Epidermal melanocyte (primary cell): ENCODE data around the gene UBXN1.
"Not testable (repeated sequence)": the region's sequence is repeated elsewhere in the genome, so short reads cannot be mapped to it uniquely, and the experiment has no call there.

Source experiments
- DNase-seq: peaks from one replicate; pipeline ENCODE4 v3.0.0; 2011; ENCODE audit warnings: low spot score; ENCODE audit not compliant: insufficient read length

UBXN1 gene

DNA sequence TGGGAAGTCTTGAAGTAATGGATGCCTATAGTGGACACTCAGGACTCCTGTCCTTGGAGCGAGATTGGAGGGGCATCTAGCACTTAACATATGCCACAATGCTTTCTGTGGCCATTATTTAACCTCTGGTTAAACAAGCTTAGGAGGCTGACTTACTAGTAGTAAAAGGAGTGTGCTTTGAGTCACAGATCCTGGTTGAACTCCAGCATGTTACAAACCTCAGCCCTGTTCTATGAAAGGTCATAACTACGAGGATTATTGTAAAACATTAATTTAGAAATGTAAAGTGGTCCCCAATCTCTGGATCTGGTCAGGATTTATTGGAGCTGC lies 5.7 kb downstream of the UBXN1 start:
- DNase-seq: no peak

DNA sequence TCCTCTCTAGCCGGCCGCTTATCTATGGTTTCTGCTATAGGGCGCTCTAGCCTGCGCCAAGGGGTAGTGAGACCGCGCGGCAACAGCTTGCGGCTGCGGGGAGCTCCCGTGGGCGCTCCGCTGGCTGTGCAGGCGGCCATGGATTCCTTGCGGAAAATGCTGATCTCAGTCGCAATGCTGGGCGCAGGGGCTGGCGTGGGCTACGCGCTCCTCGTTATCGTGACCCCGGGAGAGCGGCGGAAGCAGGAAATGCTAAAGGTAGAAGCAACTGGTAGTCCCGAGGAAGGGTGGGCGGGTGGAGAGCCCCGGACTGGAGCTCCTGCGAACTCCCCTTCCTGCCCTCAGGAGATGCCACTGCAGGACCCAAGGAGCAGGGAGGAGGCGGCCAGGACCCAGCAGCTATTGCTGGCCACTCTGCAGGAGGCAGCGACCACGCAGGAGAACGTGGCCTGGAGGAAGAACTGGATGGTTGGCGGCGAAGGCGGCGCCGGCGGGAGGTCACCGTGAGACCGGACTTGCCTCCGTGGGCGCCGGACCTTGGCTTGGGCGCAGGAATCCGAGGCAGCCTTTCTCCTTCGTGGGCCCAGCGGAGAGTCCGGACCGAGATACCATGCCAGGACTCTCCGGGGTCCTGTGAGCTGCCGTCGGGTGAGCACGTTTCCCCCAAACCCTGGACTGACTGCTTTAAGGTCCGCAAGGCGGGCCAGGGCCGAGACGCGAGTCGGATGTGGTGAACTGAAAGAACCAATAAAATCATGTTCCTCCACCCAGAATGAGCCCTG lies 7.1 kb downstream of the UBXN1 start, which contains the start of the genes LBHD1 and UQCC3:
Gene LBHD1 (minus strand): TSS at position 660 of the 782 bp plus-strand sequence. CDS start 2,236 bp downstream, outside the sequence.
Gene UQCC3 (plus strand): TSS at position 66 of the 782 bp plus-strand sequence. CDS start 73 bp downstream, at position 139.
- DNase-seq: peak; percentile 77

DNA sequence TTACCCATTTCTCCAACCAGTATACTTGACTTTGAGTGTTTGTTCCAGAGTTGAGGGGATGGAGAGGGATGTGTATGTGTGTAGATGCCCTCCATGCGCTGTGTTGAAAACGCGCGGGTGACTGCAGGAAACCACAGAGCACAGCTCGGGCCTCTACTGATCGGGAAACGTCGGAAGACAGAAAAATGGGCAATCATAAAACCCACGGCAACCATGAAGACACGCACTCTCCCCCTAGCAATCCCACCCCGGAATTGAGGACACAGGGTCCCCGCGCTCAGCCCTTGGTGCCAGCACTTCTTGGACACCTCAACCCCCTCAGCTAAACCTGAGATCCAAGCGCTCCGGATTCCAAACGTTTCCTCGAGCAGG lies 7.7 kb downstream of the UBXN1 start:
- DNase-seq: no peak

DNA sequence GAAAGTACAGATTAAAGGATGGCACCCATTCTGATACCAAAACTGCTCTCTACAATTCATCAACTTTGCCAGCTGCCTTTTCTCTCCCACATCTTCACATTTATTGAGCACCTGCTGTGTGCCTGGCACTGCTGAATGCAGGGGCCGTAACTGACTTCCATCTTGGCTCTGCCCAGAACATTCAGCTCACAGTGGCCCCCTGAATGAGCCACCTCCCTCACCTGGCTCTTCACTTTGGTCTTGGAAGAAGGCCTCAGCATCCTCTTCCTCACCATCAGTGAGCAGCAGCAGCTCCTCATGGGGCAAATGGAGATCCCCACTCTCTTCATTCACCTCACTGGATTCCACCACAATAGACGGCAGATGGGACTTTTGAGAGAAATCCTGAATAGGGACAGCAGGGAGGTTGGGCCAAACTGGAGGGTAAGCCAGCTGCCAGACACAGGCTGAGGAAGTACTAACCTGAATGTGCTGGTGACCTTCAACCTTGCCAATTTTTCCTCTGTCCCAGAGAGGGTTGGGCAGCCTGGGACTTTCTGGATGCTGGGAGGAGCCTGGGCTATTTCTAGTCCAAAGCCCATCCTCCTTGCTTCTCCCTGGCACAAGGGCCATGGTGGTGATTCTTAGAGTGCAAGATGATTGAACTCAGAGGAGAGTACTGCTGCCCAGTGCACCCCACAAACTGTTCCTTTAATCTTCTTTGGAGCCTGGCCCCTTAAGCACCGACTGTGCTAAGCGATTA lies 9.3 kb downstream of the UBXN1 start:
- no peak for DNase-seq

DNA sequence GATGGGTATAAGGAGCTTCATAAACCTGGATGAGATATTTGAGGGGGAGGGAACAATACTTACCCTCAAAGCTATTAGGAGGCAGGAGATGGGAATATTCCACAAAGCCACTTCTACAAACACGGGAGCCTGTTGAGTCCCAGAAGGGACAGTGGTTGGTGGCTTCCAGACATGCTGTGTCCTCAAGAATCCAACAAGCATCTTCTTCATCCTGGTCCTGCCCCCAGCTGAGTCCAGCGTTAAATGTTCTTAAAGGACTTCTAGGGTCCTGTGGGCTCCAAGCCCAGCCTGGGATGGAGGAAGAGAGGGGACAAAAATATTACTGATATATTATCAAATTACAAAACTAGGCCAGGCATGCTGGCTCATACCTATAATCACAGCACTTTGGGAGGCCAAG lies 11.4 kb downstream of the UBXN1 start:
- no peak for DNase-seq

DNA sequence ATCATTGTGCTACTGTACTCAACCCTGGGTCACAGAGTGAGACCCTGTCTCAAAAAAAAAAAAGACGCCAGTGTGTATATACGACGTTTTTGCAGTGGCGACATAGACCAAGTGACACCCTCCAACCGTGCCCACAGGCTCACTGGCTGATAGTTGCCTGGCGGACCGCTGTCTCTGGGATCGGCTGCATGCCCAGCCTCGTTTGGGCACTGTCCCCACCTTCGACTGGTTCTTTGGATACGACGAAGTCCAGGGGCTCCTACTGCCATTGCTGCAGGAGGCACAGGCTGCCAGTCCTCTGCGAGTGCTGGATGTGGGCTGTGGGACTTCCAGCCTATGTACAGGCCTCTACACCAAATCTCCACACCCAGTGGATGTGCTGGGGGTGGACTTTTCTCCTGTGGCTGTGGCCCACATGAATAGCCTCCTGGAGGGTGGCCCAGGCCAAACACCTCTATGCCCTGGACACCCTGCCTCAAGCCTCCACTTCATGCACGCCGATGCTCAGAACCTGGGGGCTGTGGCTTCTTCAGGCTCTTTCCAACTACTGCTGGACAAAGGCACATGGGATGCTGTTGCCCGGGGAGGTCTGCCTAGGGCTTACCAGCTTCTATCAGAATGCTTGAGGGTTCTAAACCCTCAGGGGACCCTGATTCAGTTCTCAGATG lies 12.5 kb downstream of the UBXN1 start:
- DNase-seq: no peak

DNA sequence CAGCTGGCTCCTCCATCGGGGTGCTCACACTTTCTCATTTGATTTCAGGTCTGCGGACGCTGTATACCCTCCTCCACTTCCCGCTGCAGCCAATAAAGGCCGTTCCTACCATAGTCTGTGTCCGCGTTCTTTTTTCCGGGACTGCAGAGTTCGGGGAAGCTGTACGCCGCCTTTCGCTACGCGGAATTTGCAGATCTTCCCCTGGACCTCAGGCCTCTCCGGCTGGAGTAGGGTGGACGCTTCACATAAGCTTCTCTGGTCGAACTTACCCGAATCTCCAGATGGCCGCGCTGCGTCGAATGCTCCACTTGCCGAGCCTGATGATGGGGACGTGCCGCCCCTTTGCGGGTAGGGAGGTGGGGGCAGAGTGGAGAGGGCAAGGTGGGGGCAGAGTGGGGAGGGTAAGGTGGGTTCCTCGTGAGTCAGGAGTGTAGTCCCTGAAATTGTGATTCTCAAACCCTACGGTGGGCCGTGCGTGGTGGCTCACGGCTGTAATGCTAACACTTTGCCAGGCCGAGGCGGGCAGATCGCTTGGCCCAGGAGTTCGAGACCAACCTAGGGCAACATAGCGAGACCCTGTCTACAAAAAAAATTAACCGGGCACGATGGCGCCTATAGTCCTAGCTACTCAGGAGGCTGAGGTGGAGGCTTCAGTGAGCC lies 13.1 kb downstream of the UBXN1 start:
- DNase-seq: no peak

DNA sequence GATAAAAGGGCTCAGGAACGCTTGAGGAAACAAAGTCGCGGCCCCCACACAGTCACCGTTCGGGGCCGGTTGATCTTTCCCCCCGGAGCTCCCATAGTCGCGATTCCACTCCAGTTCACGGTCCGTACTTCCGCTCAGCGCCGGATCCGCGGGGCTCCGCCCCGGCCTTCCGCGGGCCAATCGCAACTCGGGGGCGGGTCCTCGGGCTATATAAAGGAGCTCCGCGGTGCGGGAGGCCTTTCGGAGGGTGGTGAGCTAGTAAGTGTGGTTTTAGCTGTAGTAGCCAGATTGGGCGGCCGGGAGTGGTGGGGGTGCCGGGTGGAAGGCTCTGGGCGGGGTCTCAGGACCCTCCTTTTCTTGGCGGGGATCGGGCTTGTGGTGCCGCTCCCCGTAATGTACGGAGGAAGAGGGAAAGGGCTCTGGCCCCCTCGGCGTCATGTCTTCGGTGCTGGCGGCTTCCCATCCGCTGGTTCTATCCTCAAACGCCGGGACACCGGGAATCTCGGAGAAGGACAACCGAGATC lies 13.7 kb downstream of the UBXN1 start, which contains the start of the genes C11orf98 and CSKMT:
Gene C11orf98 (minus strand): TSS at position 136 of the 524 bp plus-strand sequence. CDS start 41 bp downstream, at position 95.
Gene CSKMT (plus strand): TSS at position 238 of the 524 bp plus-strand sequence. CDS start 568 bp downstream, outside the sequence.
- DNase-seq: peak; percentile 96

DNA sequence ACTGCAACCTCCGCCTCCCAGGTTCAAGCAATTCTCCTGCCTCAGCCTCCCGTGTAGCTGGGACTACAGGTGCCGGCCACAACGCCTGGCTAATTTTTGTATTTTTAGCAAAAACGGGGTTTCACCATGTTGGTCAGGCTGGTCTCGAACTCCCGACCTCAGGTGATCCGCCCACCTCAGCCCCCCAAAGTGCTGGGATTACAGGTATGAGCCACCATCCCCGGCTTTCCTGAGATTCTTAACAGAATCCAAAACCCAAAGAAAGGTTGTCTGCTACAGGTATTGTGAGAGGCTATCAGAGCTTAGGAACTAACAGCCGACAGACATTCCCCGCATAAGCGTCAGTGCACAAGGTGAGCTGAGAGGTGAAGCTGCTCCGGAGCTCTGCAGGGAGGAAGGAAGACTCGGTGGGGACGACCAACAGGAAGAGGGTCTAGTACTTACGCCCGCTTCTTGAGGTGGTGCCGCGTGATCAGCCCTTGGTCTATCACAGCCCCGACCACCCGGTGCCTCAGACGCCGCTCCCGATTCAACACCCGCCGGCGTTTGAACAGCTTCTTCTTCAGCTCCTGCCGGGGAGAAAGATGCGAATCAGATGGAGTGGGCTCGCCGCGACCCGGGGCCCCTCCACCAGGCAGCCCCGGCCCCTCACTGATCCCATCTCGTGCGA lies 14.3 kb downstream of the UBXN1 start:
- no peak for DNase-seq

DNA sequence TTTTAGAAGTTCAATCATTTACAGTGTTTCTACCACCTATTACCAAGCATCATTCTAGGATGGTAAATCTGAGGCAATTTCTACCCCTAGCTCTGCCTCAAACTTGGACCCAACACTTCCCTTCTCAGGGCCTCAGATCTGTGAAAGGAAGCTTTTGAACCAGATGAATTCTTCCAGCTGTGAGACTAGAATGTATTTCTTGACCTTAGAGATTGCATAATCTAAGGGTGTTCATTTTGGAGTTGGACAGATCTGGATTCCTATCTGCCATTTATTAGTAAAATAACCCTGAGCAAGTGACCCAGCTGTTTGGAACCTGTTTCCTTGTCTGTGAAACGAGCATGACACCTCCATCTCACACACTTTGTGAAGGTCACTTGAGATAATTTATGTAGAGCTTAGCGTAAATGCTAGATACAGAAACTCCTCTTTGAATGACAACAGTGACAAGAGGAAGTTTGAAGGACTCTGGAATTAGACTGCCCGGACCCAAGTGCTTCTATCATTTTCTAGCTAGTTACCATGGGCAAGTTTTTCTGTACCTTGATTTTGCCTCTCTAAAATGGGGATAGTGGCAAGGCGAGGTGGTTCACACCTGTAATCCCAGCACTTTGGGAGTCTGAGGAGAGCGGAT lies 22.0 kb downstream of the UBXN1 start:
- no peak for DNase-seq

DNA sequence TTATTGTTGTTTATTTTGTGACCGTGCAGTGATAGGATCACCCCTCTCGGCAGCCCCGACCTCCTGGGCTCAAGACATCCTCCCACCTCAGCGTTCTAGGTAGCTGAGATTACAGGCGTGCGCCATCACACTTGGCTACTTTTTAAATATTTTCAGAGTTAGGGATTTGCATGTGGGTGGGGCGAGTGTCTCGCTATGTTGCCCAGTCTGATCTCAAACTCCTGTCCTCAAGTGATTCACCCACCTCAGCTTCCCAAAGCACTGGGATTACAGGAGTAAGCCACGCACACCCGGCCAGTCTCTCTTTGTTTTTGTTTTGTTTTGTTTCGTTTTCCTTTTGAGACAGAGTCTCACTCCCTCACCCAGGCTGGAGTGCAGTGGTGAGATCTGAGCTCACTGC lies 24.6 kb downstream of the UBXN1 start:
- no peak for DNase-seq

DNA sequence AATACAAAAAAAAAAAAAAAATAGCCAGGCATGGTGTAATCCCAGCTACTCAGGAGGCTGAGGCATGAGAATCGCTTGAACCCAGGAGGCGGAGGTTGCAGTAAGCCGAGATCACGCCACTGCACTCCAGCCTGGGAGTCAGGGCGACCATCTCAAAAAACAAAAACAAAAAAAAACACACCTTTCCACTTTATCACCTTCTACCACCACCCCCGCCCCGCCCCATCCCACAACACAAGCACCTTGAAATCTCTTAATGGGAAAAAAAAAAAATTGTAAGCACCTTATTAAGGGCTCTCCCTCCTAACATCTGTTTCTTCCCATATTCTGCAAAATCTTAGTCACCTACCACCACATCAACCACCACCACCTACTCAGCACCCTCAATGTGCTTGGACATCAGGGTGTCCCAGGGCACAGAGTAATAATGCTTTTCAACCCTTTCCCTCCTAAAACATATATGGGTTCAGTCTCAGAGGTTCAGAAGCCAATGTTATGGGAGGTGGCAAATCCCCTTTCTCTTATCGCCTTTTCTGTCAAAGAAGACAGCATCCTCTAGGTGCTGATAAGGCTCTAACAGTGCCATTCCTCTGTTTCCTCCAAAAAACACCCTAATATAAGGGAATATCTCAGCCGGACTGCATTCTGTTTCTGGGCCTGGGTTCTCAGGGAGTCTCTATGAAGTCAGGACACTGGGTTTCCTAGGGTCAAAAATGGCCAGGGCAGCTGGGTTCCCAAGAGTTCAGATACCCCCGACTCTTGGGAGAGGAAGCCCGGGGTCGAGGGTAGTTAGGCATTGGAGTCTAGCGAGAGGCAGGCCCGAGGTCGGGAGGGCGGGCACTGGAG lies 26.5 kb downstream of the UBXN1 start:
- no peak for DNase-seq

DNA sequence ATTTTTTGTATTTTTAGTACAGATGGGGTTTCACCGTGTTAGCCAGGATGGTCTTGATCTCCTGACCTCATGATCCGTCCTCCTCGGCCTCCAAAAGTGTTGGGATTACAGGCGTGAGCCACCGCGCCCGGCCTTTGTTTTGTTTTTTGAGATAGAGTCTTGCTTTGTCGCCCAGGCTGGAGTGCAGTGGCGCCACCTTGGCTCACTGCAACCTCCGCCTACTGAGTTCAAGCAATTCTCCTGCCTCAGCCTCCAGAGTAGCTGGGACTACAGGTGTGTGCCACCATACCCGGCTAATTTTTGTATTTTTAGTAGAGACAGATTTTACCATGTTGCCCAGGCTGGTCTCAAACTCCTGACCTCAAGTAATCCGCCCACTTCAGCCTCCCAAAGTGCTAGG lies 28.6 kb downstream of the UBXN1 start:
- DNase-seq: not testable (repeated sequence)

DNA sequence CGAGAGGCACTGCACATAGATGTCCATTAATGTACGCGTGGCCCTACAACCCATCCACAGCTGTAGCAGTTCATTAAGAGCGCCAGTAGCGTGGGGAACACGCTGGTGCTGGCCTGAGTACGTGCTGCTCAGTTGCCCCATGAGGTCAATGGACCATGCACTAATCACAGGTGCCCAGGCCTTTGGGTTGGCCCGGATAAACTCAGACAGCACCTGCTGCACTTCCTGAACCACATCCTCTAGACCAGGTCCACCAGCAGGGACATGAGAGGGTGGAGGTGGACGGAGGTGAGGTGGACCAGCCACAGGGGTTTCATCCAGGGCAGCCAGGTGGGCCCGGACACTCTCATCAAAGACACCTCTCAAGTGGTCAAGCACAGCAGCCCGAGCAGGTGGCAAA lies 29.4 kb downstream of the UBXN1 start:
- DNase-seq: no peak

DNA sequence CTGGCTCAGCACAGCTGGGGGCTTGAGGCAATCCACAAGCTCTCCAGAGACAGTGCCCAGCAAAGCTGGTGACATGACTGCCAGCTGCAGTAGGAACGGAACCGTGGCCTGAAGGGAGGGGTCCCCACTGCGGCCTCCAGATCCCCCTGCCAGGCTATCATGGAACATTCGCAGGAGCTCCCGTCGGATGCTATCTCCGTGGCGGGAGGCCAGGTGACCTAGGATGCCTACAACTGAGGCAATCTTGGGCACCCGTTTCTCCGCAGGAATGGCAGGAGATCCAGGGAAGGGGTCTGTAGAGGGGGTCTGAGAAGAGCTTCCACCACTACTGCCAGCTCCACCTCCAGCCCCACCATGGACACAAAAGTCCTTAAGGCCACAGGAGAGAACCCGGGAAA lies 29.9 kb downstream of the UBXN1 start:
- DNase-seq: no peak

DNA sequence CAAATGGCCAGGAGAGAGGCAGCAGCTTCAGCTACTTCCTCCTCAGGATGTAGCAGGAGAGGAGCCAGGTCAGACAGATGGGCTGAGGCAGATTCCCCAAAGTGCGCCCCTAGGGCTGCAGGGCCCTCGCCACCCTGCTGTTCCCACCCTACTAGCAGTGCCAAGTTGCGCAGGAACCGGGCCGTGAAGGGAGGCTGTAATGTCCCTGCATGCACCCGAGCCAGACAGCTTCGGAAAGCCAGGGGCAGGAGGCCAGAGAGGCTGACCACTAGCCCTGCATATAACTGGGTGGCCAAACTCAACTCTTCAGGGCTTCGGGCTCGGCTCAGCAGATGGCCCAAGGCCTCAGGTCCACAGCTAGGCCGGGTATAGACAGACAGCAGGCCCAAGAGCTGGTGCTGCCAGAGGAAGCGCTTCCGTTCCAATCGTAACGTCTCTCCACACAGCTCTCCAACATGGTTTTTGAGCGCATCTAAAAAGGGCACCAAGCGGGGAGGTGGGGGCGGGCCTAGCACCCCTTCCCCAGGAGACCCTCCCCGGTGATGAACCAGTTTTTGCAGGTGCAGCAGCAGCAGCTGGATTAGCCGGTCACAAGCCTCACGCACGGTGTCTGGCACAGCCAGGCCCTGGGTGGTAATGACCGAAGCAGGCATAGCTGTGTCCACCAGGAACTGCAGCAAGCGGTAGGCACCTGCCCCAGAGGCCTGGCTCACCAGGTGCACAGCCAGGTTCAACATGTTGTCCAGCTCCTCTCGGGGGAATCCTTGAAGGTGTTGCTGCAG lies 30.5 kb downstream of the UBXN1 start:
- DNase-seq: no peak

DNA sequence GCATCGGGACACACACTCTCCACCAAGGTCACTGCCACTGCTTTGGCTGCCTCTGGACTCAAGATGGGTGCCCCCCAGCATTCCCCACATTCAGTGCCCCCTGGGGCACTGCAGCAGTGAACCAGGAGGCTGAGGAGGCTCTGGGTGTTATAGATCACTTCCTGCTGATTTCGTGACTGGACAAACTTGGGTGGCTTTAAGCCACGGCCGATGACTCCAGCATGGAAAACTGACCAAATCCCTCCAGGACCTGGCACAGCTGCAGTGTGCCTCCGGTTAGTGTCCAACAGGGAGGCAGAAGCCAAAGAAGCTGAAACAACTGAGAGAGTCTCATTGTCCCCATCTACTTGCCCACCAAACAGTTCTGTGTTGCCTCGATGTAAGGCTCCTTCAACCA lies 31.3 kb downstream of the UBXN1 start:
- DNase-seq: no peak

DNA sequence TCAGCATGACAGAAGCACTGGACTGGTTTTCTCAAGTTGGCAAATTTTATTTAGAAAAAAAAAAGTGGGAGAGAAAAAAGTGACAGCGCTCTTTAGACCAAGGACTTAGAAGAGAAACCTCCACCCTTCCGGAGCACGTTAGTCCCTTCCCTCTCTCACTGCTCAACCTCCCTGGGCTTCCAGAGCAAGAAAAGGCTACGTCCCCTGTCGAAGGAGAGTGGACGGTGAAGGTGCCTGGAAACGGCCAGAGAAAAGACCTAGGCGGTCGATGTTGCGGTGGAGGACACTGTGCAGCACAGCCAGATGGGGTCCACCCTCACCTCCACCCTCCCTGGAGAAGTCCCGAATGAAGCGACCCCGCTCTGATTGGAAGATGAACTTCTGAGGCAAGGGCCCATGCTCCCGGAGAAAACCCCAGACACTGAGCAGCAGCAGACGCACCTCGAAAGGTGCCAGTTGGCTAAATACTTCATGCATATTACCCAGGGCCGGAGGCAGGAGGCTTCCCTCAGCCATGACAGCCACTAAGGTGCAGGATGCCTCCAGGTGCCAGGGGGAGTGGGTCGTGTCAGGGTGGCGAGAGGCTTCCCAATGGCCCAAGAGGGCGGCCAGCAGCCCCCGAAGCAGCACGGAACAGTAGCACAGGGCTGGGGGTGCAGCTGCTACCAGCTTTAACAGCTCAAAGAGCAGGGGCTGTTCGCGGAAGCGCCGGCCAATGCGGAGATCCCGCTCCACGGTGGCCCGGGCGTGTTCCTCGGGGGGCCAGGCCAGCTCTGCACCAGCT lies 31.9 kb downstream of the UBXN1 start:
- no peak for DNase-seq
